ENCODE measurements around the gene H6PD.

The H6PD gene

GRCh38 chr1:9242338-9242969 is 7.9 kb downstream of the H6PD start:
- no peak for DNase-seq

GRCh38 chr1:9243066-9243739 is 8.6 kb downstream of the H6PD start:
- no peak for DNase-seq

- no peak for DNase-seq
Measured at GRCh38 chr1:9244501-9245229, 10.1 kb downstream of the H6PD start.

- no peak for DNase-seq
Measured at GRCh38 chr1:9245230-9245619, 10.7 kb downstream of the H6PD start.

- no peak for DNase-seq
Measured at GRCh38 chr1:9245661-9246060, 11.1 kb downstream of the H6PD start.

GRCh38 chr1:9246215-9246614 is 11.6 kb downstream of the H6PD start:
- DNase-seq, result no peak

GRCh38 chr1:9246841-9247785 is 12.5 kb downstream of the H6PD start:
- no peak for DNase-seq

GRCh38 chr1:9247894-9248293 is 13.3 kb downstream of the H6PD start:
- no peak for DNase-seq

GRCh38 chr1:9248341-9249262 is 14.0 kb downstream of the H6PD start:
- no peak for DNase-seq

- DNase-seq, result no peak
Measured at GRCh38 chr1:9249263-9249533, 14.6 kb downstream of the H6PD start.

- no peak for DNase-seq
Measured at GRCh38 chr1:9249534-9250410, 15.2 kb downstream of the H6PD start.

- no peak for DNase-seq
Measured at GRCh38 chr1:9250411-9251381, 16.1 kb downstream of the H6PD start.

- no peak for DNase-seq
Measured at GRCh38 chr1:9251501-9251900, 16.9 kb downstream of the H6PD start.

- no peak for DNase-seq
Measured at GRCh38 chr1:9253004-9253403, 18.4 kb downstream of the H6PD start.

- DNase-seq, result no peak
Measured at GRCh38 chr1:9253453-9254105, 19.0 kb downstream of the H6PD start.

- no peak for DNase-seq
Measured at GRCh38 chr1:9256332-9256731, 21.8 kb downstream of the H6PD start.

- no peak for DNase-seq
Measured at GRCh38 chr1:9257851-9258250, 23.3 kb downstream of the H6PD start.

- DNase-seq, result no peak
Measured at GRCh38 chr1:9258629-9259028, 24.1 kb downstream of the H6PD start.

- DNase-seq, result no peak
Measured at GRCh38 chr1:9260059-9260766, 25.6 kb downstream of the H6PD start.
